ENCODE measurements around the gene PORCN.
A peak's percentile ranks its signal among the peaks of the same experiment; 100 is the strongest.
"Not testable (repeated sequence)": the region's sequence is repeated elsewhere in the genome, so short reads cannot be mapped to it uniquely, and the experiment has no call there.

Gene PORCN

GRCh38 chrX:48521353-48522243 is 12.8 kb downstream of the PORCN start, which contains the start of gene EBP:
Gene EBP, plus strand, starts transcription at chrX:48521808. Its CDS starts 1,964 bp downstream, at chrX:48523772.
- DNase-seq (ENCODE audit: low read depth) = peak; percentile 88
- H3K4me3 ChIP-seq (ENCODE audit: low read depth, low read length) = peak within 1 kb of the TSS; percentile 60
- TF ChIP-seq CTCF (conservative IDR thresholded peaks at IDR 0.05; ENCODE audit: low read depth, low read length) = no peak

- TF ChIP-seq CTCF (conservative IDR thresholded peaks at IDR 0.05; ENCODE audit: low read depth, low read length) = no peak
- H3K4me3 ChIP-seq (ENCODE audit: low read depth, low read length) = peak overlapping the region; percentile 60
- DNase-seq (ENCODE audit: low read depth) = no peak
These were observed 13.5 kb downstream of the PORCN start for GRCh38 chrX:48522291-48522690.

- no peak for TF ChIP-seq CTCF (conservative IDR thresholded peaks at IDR 0.05; ENCODE audit: low read depth, low read length)
- H3K4me3 ChIP-seq (ENCODE audit: low read depth, low read length) = no peak overlapping the region
- DNase-seq (ENCODE audit: low read depth) = no peak
These were observed 14.9 kb downstream of the PORCN start for GRCh38 chrX:48523682-48524081.

GRCh38 chrX:48525853-48526252 is 17.1 kb downstream of the PORCN start:
- not testable (repeated sequence) for H3K4me3 ChIP-seq (ENCODE audit: low read depth, low read length)
- DNase-seq (ENCODE audit: low read depth) = peak; percentile 23

- no peak overlapping the region for H3K4me3 ChIP-seq (ENCODE audit: low read depth, low read length)
- DNase-seq (ENCODE audit: low read depth) = no peak
- TF ChIP-seq CTCF (conservative IDR thresholded peaks at IDR 0.05; ENCODE audit: low read depth, low read length) = no peak
These were observed 21.9 kb downstream of the PORCN start for GRCh38 chrX:48530736-48531135.

GRCh38 chrX:48531358-48531959 is 22.7 kb downstream of the PORCN start:
- H3K4me3 ChIP-seq (ENCODE audit: low read depth, low read length) = no peak overlapping the region
- no peak for TF ChIP-seq CTCF (conservative IDR thresholded peaks at IDR 0.05; ENCODE audit: low read depth, low read length)
- DNase-seq (ENCODE audit: low read depth) = peak; percentile 62

- DNase-seq (ENCODE audit: low read depth) = no peak
- no peak for TF ChIP-seq CTCF (conservative IDR thresholded peaks at IDR 0.05; ENCODE audit: low read depth, low read length)
- no peak overlapping the region for H3K4me3 ChIP-seq (ENCODE audit: low read depth, low read length)
These were observed 23.4 kb downstream of the PORCN start for GRCh38 chrX:48532161-48532560.
